GF-D8 (cell line): ENCODE results near the gene TFAP2E.

Experiments used
- DNase-seq: peaks from one replicate; lab custom pipeline; 2025; lab: John Stamatoyannopoulos, UW

The TFAP2E gene

DNA sequence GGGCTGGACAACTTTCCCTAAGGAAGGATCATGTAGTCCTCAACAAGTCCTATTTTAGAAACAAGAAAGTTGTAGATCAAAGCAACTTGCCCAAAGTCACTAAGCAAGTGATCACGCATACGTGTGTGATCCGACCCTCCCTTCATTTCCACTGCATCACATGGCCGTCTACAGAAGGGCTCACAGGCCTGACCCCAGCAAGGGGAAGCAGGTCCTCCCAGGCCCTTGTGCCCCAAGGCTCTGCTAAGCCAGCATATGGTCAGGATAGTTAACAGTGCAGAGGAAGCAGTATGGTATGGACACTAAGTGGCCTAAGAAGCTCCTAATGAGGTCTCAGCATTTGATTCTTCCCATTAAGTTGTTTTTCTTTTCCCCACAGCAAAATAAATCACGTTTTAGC lies 24.8 kb downstream of the TFAP2E start:
- DNase-seq: no peak

DNA sequence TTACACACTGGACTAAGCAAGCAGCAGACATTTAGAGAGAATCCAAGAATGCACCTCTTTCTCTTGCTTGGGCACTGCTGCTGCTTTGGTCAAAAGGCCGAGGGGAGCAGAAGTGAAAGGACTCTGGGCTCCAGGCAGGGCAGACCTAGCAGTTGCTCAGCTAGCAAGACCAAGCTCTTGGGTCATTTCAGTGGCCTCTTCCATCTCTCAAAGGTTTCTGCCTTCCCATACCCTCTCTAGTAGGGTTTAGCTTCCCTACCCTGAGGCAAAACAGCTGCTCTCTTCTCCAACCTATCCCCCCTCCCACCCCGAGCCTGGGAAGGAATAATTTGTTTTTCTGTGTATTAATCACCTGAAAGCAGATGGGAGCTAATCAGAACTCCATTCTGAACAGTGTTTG lies 25.8 kb downstream of the TFAP2E start:
- DNase-seq: no peak

DNA sequence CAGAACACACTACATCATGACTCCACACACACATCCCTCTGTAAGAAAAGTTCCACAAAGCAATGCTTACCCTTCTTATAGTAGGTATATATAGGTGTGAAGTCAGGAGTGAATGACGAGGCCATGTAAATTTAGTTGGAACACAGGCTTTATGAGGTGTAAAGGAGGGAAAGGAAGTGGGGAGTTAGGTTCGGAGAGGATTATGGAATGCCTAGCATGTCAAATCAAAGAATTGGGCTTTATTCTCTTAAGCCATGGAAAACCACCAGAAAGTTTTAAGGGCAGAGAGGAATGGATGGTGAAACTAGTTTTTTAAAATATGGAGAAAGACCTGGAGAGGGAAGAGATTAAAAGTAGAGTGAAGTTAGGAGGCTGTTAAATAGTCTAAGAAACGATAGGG lies 26.3 kb downstream of the TFAP2E start:
- no peak for DNase-seq

DNA sequence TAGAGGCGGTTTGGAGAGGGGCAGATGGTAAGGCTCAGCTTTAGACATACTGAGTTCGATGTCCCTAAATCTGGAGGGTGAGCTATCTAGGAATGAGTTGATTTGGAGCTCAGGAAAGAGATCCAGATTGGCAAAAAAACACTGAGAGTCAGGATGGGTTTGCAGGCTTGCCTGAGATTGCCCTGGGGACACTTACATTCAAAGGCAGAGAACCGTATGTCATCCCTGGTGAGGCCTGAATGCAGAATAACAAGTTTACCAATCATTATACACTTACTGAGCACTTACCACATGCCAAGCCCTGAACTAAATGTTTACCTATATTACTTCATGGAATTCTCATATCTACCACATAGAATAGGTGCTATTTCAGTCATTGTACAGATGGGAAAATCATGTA lies 27.5 kb downstream of the TFAP2E start:
- DNase-seq: no peak

DNA sequence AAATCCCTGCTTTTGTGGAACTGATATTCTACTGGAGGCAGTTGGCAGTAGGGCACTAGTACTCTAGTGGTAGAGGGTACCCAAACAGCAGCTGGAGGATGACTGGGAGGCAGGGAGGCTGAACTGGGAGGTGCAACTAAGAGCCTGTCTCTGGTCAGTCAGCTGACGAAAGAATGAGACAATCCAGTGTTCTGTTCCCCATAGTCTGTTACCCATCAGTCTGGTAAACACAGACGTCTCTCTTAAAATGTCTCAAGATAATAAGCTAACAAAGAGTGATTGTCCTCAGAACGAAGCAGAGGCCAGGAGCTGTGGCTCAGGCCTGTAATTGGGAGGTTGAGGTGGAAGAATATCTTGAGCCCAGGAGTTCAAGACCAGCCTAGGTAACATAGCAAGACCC lies 30.4 kb downstream of the TFAP2E start:
- no peak for DNase-seq

DNA sequence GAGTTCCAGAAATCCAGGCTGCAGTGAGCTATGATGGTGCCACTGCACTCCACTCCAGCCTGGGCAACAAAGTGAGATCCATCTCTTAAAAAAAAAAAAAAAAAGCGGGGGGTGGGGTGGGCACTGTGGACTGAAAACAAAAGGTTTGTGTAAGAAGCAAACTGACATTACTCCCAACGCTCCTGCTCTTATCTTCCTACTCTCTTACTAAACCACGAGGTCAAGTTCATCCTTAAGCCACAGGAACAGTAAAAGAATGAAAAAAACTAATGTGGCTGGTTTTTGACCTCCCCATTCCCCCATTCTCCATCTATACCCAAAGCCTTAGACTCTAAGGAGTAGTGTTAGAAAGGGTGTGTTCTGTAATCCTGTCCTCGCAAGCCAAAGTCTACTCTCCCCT lies 30.8 kb downstream of the TFAP2E start:
- DNase-seq: no peak

DNA sequence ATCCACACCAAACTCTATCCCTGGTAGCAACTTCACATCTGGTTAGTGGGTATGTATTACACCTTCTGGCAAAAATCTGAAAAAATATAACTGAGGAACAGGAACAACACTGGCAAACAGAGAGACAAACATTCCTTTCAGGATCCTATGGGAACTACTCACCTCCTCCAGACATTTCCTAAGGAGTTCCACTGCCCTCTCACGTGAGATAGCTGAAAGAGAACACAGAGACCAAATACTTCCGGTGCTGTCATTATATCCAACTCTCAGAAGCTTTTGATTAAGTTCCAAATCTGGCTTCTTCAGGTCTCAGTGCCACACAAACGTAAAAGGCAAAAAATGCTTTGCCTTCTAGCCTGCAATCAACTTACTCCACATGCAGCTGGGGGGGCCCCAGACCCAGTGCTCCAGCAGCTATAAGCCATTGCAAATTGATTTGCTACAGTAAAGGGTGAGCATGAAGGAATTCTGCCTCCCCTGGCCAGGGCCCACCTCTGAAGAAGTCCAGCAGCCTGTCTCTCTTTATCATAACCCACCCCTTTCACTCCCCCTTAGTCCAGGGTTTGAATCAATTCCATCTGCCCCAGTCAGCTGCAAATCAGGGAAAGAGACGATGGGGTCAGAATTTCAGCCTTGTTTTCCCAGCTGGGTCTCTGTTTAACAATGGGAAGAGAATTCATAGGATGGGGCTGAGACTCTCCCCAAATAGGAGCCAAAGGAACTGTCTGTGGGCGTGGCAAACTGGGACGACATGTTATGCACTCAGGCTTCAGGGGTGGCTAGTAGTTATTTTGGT lies 32.2 kb downstream of the TFAP2E start:
- no peak for DNase-seq

DNA sequence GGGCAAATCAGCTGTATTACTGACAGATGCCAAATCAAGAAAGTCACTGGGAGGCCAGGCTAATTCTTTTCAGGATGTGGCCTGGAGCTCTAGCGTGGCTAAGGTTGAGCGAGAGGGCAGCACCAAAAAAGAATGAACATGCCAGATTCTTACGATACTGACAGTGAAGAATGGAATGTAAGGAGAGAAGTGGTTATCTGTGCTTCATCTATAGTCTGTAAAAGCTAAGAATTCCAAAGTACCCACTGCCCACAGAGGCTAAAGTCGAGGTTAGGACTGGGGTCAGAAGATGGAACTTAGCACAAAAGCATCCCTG lies 32.7 kb downstream of the TFAP2E start:
- no peak for DNase-seq

DNA sequence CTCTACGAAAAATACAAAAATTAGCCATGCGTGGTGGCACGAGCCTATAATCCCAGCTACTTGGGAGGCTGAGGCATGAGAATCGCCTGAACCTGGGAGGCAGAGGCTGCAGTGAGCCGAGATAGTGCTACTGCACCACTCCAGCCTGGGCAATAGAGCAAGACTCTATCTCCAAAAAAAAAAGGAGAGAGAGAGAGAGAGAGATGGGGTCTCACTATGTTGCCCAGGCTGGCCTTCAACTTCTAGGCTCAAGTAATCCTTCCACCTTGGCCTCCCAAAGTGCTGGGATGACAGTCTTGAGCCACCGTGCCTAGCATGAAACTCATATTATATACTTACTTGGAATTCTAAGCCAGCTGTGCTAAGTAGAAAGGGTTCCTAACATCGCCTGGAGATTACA lies 38.5 kb downstream of the TFAP2E start:
- no peak for DNase-seq

DNA sequence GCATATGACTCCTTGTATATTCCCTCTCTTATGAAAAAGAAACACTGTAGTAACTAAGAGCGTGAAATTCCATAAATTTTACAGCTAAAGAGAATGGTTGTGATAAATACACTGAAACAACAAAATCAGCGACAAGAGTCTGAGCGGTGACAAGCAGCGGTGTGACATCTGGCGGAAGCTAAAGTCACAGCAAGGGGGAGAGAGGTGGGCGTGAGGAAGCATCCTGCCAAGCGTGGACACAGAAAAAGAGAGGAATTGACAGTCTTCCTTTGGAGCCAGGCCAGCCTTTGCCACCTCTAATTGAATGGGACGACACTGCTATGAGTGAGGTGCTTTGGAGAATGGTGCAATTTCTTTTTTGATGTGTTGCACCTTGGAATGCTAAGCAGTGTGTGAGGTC lies 42.3 kb downstream of the TFAP2E start:
- no peak for DNase-seq

DNA sequence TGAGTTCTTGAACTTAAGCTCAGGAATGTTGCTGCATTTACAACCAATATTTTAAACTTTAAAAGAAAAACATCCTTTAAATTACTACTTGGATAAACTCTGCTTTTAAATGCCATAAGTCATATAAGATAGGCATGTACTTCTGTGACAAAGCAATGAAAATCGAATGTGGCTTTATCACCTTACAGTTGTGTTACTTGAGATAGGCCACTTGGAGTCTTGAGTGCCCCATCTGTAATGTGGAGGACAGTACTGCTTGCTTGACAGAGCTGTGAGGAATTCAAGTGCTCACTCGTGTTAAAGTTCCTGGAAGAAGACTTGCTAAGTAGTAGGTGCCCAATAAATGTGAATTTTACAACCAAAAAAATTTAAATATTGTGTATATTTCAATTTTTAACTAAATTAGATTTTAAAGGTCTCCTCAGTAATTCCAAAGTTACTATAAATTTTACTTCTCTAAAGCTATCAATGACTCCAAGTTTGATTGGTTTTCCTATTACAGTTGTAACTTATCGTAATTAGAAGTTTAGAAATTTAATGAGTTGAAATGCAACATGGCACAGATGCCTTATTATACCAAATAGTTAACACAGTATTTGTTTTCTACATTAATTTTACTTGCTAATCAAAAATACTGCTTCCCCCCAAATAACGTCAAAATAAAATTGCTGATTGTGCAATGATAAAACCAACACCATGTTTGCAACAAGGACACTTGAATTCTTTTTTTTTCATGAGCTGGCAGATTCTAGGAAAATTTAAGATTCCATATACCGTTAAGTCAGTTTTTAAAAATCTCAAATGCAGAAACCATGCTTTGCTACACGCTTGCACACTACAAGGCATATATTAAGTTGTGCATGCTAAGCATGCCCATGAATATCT lies 46.4 kb downstream of the TFAP2E start:
- DNase-seq: no peak

DNA sequence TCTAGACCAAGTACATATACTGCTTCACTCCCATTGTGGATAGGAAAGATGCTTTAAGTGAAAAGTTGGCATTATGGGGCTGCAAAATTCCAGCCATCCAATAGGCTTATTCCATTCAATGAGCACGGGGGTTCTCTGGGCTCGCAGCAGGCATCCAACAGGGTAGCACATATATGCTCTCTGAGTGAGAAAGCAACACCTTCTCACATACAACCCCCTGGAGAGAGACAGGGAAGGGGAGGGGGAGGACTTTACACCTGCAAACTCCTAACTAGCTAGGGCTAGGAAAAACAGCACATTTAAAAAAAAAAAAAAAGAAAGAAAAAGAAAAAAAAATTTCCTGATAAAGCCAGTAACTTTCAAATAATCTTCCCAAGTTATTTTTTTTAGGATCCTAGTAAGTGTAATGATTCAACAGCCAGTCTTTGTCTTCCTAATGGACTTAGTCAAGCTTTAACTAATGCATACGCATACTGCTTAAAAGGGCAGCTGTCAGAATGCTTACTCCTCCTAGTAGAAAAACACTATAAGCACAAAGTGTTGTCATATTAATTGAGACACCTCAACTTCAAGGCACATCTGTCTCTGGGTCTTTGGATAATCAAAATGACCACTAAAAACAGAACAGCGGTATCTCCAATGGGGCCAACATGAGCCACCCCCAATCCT lies 49.5 kb downstream of the TFAP2E start:
- DNase-seq: no peak

DNA sequence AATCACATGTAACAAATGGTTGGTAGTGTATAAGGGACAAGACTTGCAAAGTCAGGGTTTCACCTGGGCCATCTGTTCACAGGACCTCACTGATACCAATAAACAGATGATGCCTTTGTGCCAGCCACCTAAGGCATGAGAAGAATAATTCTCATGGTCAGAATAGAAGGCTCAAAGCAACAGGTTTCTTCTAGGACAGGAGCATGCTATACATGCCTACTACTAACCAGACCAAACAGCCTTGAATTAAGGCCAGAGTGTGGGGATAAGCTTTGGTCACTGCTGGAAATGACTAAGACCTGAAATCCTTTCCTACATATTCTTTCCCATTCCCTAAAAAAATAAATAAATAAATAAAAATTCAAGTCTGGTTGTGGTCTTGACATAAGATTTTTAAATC lies 50.7 kb downstream of the TFAP2E start:
- no peak for DNase-seq

DNA sequence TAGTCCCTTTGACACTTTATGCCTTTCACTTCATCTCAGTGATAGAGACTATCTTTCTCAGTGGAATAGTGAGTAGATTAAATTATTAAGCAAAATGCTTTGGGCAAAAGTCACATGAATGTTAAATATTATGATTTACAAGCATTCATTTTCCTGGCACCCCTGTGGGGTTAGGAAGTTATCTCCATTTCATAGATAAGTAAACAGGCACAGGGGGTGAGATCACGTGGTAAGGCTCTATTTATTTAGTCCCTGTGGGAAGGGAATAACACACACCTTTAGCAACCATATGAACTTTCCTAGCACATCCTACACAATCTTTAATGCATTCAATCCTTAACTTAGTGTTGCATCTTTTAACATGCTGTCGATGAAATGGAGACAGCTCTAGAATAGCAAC lies 55.9 kb downstream of the TFAP2E start:
- DNase-seq: no peak

DNA sequence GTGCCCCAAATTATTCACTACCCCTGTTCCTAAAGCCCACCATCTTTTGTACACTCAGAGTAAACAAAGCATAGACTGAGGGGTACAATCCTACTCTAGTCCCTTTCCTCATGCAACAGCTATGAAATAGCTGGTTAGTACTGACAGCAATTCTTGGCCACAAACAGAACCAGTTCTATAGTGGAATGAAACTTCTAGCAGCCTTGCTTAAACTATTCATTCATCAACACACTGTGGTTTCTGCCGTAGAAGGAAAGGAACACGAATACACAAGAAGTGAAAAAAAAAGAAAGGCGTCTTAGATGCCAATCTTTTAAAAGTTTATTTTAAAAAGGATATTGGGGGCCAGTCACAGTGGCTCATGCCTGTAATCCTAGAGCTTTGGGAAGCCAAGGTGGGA lies 58.3 kb downstream of the TFAP2E start:
- no peak for DNase-seq

DNA sequence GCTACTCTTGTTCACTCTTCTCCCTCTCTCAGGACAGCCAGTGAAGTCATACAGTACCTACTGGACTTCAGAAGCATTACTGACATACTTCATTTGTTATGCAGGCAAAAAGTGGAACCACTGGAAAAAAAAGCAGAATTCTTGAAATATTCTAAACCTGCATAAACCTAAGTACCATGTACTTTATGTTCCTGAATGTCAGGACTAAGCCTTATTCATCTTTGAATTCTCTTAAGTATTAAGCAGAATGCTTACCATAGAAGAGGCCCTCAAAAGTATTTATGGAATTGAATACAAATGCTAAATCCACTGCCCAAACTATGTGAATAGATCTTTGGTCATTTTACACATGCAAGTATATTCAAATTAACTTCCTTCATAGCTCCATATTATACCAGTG lies 60.4 kb downstream of the TFAP2E start:
- DNase-seq: no peak

DNA sequence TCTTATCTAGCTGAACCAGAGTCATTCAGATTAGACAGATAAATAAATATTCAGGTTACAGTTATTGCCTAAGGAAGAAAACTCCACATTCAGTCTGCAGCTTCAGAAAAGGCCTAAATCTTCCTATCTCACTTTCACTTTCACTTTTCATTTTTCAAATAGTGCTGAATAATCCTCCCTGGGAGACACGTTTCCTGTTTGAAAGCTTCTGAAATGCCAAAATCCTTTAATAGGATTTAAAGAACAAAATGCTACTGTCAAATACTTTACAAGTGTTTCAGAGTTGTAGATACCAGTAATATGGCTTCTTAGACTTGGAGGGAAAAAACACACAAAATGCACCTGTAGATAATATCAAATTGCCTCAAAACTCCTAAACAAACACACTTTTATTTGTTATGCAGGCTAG lies 64.3 kb downstream of the TFAP2E start:
- DNase-seq: no peak

DNA sequence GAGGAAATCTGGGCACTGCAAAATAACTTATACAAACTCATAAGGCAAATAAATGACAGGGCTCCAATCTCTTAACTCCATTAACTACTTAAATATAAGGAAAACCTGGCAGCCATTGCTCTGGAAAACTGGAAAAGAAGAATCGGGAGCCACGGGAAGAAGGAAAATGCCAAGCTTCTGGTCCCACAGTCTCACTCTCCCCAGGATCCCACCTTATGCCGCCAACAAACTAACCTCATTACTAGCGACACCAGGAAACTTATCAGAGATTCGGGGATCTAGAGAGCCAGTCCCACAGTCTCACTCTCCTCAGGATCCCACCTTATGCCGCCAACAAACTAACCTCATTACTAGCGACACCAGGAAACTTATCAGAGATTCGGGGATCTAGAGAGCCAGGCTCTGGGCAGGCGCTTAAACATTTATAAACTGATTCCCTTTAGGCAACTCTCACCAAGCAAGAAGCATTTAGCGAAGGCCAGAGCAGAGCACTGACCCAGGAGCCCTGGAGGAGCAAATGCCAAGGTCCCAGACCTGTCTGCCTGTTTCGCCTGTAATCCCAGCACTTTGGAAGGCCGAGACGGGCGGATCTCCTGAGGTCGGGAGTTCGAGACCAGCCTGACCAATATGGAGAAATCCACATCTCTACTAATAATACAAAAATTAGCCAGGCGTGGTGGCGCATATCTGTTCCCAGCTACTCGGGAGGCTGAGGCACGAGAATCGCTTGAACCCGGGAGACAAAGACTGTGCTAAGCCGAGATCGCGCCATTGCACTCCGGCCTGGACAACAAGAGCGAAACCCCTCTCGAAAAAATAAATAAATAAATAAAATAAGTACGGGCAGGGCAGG lies 67.5 kb downstream of the TFAP2E start:
- no peak for DNase-seq

DNA sequence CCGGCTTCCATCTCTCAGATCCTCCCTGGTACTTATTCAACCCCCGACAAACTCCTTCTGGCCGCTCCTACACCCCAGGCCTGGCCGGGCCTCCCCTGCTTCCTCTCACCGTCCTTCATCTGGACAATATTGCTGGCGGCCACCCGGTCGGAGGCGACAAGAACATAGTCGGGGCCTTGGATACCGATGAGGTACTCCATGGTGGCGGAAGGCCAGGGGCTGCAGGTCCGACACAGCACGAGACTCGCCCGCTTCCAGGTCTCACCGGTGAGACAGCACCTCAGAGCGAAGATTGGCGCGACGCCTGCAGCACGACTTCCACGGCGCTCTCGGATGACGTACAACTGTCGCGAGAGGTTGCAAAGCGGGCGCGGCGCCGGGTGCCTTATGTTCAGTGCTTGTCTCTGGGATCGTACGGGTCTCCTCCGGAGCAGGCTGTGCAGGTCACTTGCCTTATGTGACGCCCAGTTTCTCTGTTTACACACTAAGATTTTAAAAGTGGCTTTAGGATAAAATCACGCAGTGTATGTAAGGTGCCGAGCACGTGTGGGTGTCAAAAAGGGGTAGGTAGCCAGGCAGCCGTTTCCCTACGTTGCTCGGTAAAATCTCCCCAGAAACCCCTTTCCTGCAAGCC lies 68.2 kb downstream of the TFAP2E start, which contains the start of gene PSMB2:
PSMB2 (minus strand) TSS at position 294 of the 634 bp plus-strand sequence; CDS start at position 200, 94 bp downstream.
- peak; percentile 82 for DNase-seq

DNA sequence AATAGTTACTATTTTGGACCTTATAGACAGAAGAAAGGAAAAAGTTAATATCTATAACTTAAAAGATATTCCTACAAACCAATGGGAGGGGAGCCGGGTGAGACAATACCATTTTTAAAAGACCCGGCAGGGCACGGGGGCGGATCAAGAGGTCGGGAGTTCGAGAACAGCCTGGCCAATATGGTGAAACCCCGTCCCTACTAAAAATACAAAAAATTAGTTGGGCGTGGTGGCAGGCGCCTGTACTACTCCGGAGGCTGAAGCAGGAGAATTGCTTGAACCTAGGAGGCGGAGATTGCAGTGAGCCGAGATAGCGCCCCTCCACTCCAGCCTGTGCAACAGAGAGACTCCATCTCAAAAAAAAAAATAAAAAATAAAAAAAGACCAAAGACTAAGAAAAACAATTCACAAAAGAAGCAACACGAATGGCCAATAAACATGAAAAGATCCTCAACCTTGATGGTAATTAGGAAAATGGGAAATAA lies 69.4 kb downstream of the TFAP2E start:
- no peak for DNase-seq

DNA sequence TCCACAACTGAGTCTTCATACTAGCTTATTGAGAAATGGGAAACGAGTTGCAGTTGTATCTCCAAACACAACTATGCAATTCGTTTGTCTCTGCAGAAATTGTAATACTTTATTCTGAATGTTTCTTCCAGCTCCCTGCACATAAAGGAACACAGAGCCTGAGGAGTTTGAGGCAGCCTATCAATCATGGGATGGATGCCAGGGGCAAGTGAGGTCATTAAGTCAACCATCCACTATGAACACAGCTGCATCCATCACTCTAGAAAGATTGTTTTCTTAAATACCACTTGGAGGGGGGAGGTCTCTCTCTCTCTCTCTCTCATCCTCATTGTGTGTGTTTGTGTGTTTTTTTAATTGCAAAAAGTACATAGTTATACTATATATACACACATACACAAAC lies 71.1 kb downstream of the TFAP2E start:
- no peak for DNase-seq
